Osteoblast (primary cell): ENCODE results near the gene CCNJ. TPM values are rescaled to one million over a fixed set of nuclear protein-coding genes. Genes with fewer than 3 reads are reported as not detected.
A peak's percentile ranks its signal among the peaks of the same experiment; 100 is the strongest.

Experiments used
- DNase-seq: peaks from one replicate; pipeline ENCODE4 v3.0.0; 2011; ENCODE audit warnings: low spot score, mixed read lengths; ENCODE audit not compliant: insufficient read length; ENCODE audit errors: missing footprints
- H2AFZ ChIP-seq: 2 replicates; pipeline ENCODE4 v1.6.0; 2011; ENCODE audit warnings: mild to moderate bottlenecking, low read length
- H3K27ac ChIP-seq: 2 replicates; pipeline ENCODE4 v1.5.1; 2011; ENCODE audit warnings: mild to moderate bottlenecking, low read depth, low read length, moderate library complexity
- H3K27me3 ChIP-seq: 2 replicates; pipeline ENCODE4 v1.6.0; 2012; ENCODE audit warnings: mild to moderate bottlenecking, control low read depth, inconsistent platforms, low read length, moderate library complexity; ENCODE audit not compliant: insufficient read depth
- H3K36me3 ChIP-seq: 2 replicates; pipeline ENCODE4 v1.5.1; 2011; ENCODE audit warnings: mild to moderate bottlenecking, low read length, control low read depth, moderate library complexity; ENCODE audit not compliant: insufficient read depth
- H3K4me1 ChIP-seq: 2 replicates; pipeline ENCODE4 v1.5.1; 2011; ENCODE audit warnings: mild to moderate bottlenecking, low read length, control low read depth, moderate library complexity; ENCODE audit not compliant: insufficient read depth
- H3K4me2 ChIP-seq: 2 replicates; pipeline ENCODE4 v1.6.0; 2011; ENCODE audit warnings: mild to moderate bottlenecking, low read length; ENCODE audit not compliant: insufficient read depth
- H3K4me3 ChIP-seq: fragments of 200-600 bp; sonication (generic); 3 replicates; pipeline ENCODE4 v1.5.1; 2012; ENCODE audit warnings: mild to moderate bottlenecking, low read length, inconsistent platforms; ENCODE audit not compliant: insufficient read depth
- H3K79me2 ChIP-seq: 2 replicates; pipeline ENCODE4 v1.6.0; 2012; ENCODE audit warnings: mild to moderate bottlenecking, low read length, control low read depth, inconsistent platforms; ENCODE audit not compliant: insufficient read depth
- H3K9me3 ChIP-seq: 2 replicates; pipeline ENCODE4 v1.5.1; 2011; ENCODE audit warnings: low read depth, low read length, control low read depth
- H4K20me1 ChIP-seq: 2 replicates; pipeline ENCODE4 v1.6.0; 2012; ENCODE audit warnings: mild to moderate bottlenecking, low read length, control low read depth; ENCODE audit not compliant: insufficient read depth
- total RNA-seq: library from RNA; depleted of rRNA; stranded (reverse); fragments of >200 nt; gene quantifications from 2 replicates; pipeline ENCODE4 v1.2.3, GENCODE V29; 2012
- TF ChIP-seq, protein P1 (sequence below): IDR thresholded peaks from 2 replicates; pipeline ENCODE4 v1.5.1; 2011; ENCODE audit warnings: mild to moderate bottlenecking, low read depth, low read length, moderate library complexity; ENCODE audit errors: extremely low read depth

The CCNJ gene
- total RNA-seq, 1 donor, result 5.8 TPM

DNA sequence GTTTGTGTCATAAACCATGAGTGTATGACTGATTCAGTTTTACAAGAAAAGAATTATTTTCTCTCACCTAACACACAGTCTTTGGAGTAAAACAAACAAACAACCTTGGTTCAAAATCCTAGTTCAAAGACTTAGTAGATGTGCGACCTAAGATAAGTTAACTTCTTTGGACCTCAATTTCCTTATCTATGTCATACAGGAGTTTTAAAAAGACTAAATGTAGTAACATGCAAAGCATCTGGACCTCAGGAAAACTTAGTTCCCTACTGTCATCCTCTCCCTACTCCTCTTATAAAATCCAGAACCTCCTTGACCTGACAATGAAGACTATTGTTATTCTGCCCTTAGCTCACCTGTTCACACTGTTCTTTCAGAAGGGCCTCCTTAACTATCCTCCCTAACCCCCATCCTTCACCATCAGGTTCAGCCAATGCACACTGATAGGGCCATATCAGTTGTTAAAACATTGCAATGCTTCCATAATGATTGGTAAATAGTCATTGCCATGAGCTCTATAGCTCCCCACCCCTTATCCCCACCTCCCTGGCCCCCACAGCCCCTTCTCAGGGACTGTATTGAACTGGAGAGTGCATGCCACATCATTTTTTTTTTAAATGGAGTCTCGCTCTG is 28.8 kb upstream of the CCNJ start:
- Histone ChIP-seq H4K20me1 (no peaks in the 10 kb centered on the region), H3K9me3 (no peaks in the 10 kb centered on the region), H2AFZ (no peak overlapping the region), H3K79me2 (no peaks in the 10 kb centered on the region), H3K4me3 (no peak overlapping the region), H3K4me1 (no peaks in the 10 kb centered on the region), H3K4me2 (no peak overlapping the region), H3K36me3 (no peaks in the 10 kb centered on the region), H3K27me3 (no peaks in the 10 kb centered on the region), H3K27ac (no peak overlapping the region)
- no peak for DNase-seq
- TF ChIP-seq, protein P1, sequence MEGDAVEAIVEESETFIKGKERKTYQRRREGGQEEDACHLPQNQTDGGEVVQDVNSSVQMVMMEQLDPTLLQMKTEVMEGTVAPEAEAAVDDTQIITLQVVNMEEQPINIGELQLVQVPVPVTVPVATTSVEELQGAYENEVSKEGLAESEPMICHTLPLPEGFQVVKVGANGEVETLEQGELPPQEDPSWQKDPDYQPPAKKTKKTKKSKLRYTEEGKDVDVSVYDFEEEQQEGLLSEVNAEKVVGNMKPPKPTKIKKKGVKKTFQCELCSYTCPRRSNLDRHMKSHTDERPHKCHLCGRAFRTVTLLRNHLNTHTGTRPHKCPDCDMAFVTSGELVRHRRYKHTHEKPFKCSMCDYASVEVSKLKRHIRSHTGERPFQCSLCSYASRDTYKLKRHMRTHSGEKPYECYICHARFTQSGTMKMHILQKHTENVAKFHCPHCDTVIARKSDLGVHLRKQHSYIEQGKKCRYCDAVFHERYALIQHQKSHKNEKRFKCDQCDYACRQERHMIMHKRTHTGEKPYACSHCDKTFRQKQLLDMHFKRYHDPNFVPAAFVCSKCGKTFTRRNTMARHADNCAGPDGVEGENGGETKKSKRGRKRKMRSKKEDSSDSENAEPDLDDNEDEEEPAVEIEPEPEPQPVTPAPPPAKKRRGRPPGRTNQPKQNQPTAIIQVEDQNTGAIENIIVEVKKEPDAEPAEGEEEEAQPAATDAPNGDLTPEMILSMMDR, result no peak

DNA sequence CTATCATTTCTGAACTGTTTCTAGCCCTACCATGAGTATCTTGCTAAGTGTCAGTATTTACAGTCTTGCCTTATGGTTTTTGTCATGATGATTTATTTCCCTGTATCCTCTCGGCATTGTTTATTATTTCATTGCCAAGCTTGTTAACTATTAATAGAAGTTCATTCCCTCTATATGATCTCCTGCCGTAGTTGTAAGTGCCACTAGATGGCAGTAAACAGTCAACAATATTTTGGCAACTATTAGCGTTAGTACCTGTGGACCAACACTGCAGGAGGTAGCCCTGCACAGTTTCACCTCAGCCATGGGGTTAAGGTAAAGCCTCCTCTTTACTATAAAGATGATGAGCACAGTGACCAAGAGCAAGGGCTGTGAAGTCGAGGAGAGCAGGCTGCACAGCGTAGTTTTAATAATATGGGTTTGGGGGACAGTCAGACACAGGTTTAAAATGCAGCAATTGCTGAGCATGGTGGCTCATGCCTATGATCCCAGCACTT is 26.1 kb upstream of the CCNJ start:
- Histone ChIP-seq H3K27ac (no peak overlapping the region), H3K79me2 (no peaks in the 10 kb centered on the region), H3K27me3 (no peaks in the 10 kb centered on the region), H2AFZ (no peak overlapping the region), H3K4me1 (no peaks in the 10 kb centered on the region), H4K20me1 (no peaks in the 10 kb centered on the region), H3K36me3 (no peaks in the 10 kb centered on the region), H3K4me3 (no peak overlapping the region), H3K9me3 (no peaks in the 10 kb centered on the region), H3K4me2 (no peak overlapping the region)
- TF ChIP-seq, protein P1, result peak; percentile 76
- no peak for DNase-seq

DNA sequence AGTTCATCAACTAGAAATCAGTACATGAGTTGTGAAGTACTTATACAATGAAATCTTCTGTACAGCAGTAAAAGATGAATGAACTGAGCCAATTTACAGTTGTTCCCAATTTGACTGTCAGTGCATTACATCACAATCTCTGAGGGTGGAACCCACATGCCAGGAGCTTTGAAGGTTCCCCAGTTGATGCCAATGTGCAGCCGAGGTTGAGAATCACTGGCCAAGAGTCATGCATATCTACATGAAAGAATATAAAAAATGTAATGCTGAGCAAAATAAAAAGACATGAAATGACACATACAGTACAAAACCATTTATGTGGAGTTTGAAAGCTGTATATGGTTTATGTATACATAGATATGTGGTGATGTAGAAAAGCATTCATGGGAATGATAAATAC is 22.1 kb upstream of the CCNJ start:
- Histone ChIP-seq H3K4me3 (no peak overlapping the region), H4K20me1 (no peaks in the 10 kb centered on the region), H3K27ac (no peak overlapping the region), H3K9me3 (no peaks in the 10 kb centered on the region), H3K4me2 (no peak overlapping the region), H2AFZ (no peak overlapping the region), H3K27me3 (no peaks in the 10 kb centered on the region), H3K36me3 (no peaks in the 10 kb centered on the region), H3K4me1 (no peaks in the 10 kb centered on the region), H3K79me2 (no peaks in the 10 kb centered on the region)
- TF ChIP-seq, protein P1, result no peak
- DNase-seq, result no peak

DNA sequence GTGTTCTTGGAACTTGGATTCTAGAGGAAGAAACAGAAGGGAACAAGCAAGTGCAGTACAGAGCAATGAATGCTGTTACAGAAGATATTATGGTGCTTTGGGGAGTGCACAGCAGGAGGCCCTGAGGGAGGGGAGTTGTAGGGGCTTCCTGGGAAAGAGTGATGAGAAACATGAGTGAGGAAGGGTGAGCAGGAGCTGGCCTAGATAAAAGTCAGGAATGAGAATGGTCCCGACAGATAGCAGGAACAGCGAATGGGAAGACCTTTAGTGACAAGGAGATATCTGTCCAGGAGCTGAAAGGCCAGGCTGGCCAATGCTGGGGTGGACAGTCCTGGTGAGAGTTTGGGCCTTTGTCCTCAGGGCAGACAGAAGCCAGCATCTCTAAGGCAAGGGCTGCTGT is 20.6 kb upstream of the CCNJ start:
- no peak overlapping the region for H3K27ac ChIP-seq
- no peaks in the 10 kb centered on the region for H3K36me3 ChIP-seq
- H3K9me3 ChIP-seq, result no peaks in the 10 kb centered on the region
- H2AFZ ChIP-seq, result no peak overlapping the region
- H3K4me2 ChIP-seq, result no peak overlapping the region
- no peaks in the 10 kb centered on the region for H4K20me1 ChIP-seq
- TF ChIP-seq, protein P1, result no peak
- no peaks in the 10 kb centered on the region for H3K79me2 ChIP-seq
- no peak for DNase-seq
- no peaks in the 10 kb centered on the region for H3K4me1 ChIP-seq
- H3K4me3 ChIP-seq, result no peak overlapping the region
- no peaks in the 10 kb centered on the region for H3K27me3 ChIP-seq
